SHP77 treated with DMSO at 0.1 percent for 48 hours (cell line): ENCODE results near the gene ASGR2.

Experiments used
- DNase-seq: peaks from one replicate; lab custom pipeline; 2025; lab: John Stamatoyannopoulos, UW

ASGR2 gene

GRCh38 chr17:7060165-7060891, 54.3 kb downstream of the ASGR2 start:
- DNase-seq, result no peak

- DNase-seq, result no peak
These were observed 55.7 kb downstream of the ASGR2 start for GRCh38 chr17:7058831-7059447.

GRCh38 chr17:7056386-7056785, 58.2 kb downstream of the ASGR2 start:
- DNase-seq, result no peak
